Glomerular visceral epithelial cell (primary cell): ENCODE measurements around the gene SLC17A9.

Experiments
- DNase-seq: peaks from one replicate; pipeline ENCODE4 v3.0.0-alpha.2; 2016; ENCODE audit errors: extremely low spot score

The SLC17A9 gene

GRCh38 chr20:62968378-62969178 is 16.1 kb downstream of the SLC17A9 start:
- no peak for DNase-seq

- DNase-seq, result no peak
Observed at GRCh38 chr20:62969179-62969760, 16.8 kb downstream of the SLC17A9 start.

- no peak for DNase-seq
Observed at GRCh38 chr20:62969939-62970306, 17.4 kb downstream of the SLC17A9 start.

GRCh38 chr20:62970307-62971210 is 18.1 kb downstream of the SLC17A9 start:
- no peak for DNase-seq

- no peak for DNase-seq
Observed at GRCh38 chr20:62971211-62971949, 18.9 kb downstream of the SLC17A9 start.

- DNase-seq, result peak; percentile 86
Observed at GRCh38 chr20:62971950-62972844, 19.7 kb downstream of the SLC17A9 start.

- DNase-seq, result no peak
Observed at GRCh38 chr20:62972845-62973745, 20.6 kb downstream of the SLC17A9 start.

GRCh38 chr20:62975251-62975760 is 22.8 kb downstream of the SLC17A9 start:
- DNase-seq, result no peak

GRCh38 chr20:62975812-62976508 is 23.5 kb downstream of the SLC17A9 start:
- no peak for DNase-seq

GRCh38 chr20:62976886-62977285 is 24.4 kb downstream of the SLC17A9 start:
- DNase-seq, result no peak

GRCh38 chr20:62977613-62978560 is 25.4 kb downstream of the SLC17A9 start:
- DNase-seq, result no peak

- no peak for DNase-seq
Observed at GRCh38 chr20:62978561-62978943, 26.0 kb downstream of the SLC17A9 start.

- DNase-seq, result no peak
Observed at GRCh38 chr20:62979310-62979709, 26.8 kb downstream of the SLC17A9 start.

GRCh38 chr20:62979876-62980373 is 27.4 kb downstream of the SLC17A9 start:
- no peak for DNase-seq

- DNase-seq, result no peak
Observed at GRCh38 chr20:62980380-62980960, 28.0 kb downstream of the SLC17A9 start.

- no peak for DNase-seq
Observed at GRCh38 chr20:62980970-62981369, 28.5 kb downstream of the SLC17A9 start.
